Measurements from ENCODE around the gene PRKCB. TPM values are rescaled to one million over a fixed set of nuclear protein-coding genes. Genes with fewer than 3 reads are reported as not detected.
"Not testable (repeated sequence)": the region's sequence is repeated elsewhere in the genome, so short reads cannot be mapped to it uniquely, and the experiment has no call there.

PRKCB gene
- total RNA-seq, 4 donors from 2014 or later, result 2.0 to 8.6 (median 4.0) TPM

DNA sequence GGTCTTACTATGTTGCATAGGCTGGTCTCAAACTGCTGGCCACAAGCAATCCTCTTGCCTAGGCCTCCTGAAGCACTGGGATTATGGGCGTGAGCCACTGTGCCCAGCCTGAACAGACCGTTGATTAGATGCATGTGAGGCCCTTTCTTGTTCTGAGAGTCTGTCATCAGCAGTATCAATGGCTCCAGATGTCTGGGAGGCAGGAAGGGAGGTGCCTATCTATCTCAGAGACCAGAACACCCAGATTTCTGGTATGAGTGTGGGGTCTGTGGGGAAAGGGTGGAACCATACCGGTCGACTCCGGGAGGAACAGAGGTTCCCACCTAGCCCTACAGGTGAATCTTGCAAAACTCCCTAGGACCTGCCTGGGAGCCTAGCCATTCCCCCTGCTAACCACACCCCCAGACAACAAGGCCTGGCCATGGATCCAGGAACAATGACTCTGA, 71.7 kb downstream of the PRKCB start:
- TF ChIP-seq POLR2A (IDR thresholded peaks at IDR 0.05), result no peak
- TF ChIP-seq, protein P1, sequence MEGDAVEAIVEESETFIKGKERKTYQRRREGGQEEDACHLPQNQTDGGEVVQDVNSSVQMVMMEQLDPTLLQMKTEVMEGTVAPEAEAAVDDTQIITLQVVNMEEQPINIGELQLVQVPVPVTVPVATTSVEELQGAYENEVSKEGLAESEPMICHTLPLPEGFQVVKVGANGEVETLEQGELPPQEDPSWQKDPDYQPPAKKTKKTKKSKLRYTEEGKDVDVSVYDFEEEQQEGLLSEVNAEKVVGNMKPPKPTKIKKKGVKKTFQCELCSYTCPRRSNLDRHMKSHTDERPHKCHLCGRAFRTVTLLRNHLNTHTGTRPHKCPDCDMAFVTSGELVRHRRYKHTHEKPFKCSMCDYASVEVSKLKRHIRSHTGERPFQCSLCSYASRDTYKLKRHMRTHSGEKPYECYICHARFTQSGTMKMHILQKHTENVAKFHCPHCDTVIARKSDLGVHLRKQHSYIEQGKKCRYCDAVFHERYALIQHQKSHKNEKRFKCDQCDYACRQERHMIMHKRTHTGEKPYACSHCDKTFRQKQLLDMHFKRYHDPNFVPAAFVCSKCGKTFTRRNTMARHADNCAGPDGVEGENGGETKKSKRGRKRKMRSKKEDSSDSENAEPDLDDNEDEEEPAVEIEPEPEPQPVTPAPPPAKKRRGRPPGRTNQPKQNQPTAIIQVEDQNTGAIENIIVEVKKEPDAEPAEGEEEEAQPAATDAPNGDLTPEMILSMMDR (IDR thresholded peaks at IDR 0.05), result no peak
- WGBS, 2 donors, result 65 to 86% methylated on average over 5 of the region's 5 CpGs
- DNase-seq, result no peak
- Histone ChIP-seq H3K36me3 (no peaks in the 10 kb centered on the region), H3K4me1 (no peaks in the 10 kb centered on the region), H3K27me3 (no peaks in the 10 kb centered on the region), H3K4me3 (replicated peaks in 1 of 3) (no peak overlapping the region), H3K27ac (no peak overlapping the region), H3K9me3 (no peaks in the 10 kb centered on the region)
- intact Hi-C loops (cut with DNase I), result no loop called here

DNA sequence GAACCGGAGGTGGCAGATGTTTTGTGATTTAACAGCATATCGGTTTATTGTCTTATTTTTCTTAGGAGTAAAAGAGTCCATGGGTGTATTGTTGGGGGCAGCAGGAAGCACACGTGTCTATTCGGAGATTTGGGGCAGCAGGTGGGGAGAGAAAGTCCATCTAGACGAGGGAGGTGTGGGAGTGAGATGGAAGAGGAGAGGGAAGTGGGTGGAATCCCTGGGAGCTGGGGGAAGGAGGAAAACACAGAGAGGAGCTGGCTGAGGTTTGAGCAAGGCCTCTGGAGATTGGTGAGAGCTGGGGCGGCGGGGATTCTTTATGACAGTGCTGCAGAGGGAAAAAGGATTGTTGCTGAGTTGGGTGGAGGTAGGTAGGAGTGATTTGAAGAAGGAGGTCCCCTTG, 72.1 kb downstream of the PRKCB start:
- Histone ChIP-seq H3K4me3 (replicated peaks in 1 of 3) (no peak overlapping the region), H3K27ac (no peak overlapping the region), H3K9me3 (no peaks in the 10 kb centered on the region), H3K27me3 (no peaks in the 10 kb centered on the region), H3K4me1 (no peaks in the 10 kb centered on the region), H3K36me3 (no peaks in the 10 kb centered on the region)
- WGBS, 2 donors, result 80 to 86% methylated on average over 7 of the region's 7 CpGs
- no peak for DNase-seq
- TF ChIP-seq, protein P1 (IDR thresholded peaks at IDR 0.05), result no peak
- TF ChIP-seq POLR2A (IDR thresholded peaks at IDR 0.05), result no peak
- intact Hi-C loops (cut with DNase I), result no loop called here

DNA sequence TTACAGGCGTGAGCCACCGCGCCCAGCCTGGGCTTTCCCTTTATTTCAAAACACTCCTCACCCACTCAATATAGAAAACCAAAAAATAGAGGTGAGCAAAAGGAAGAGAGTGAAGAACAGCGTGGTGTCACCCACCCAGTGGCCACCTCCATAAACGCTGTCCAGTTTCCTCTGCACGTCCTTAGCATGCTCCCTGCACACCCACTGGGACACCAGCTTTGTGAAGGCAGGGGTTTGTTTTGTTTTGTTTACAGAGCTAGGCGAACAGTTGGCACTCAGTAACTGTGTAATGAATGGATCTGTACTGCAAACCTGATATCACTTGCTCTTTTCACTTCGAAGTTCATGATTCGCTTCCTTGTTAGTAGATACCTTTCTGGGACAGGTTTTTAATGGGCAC, 73.0 kb downstream of the PRKCB start:
- Histone ChIP-seq H3K27ac (no peak overlapping the region), H3K27me3 (no peaks in the 10 kb centered on the region), H3K9me3 (no peaks in the 10 kb centered on the region), H3K4me1 (no peaks in the 10 kb centered on the region), H3K36me3 (no peaks in the 10 kb centered on the region), H3K4me3 (replicated peaks in 1 of 3) (no peak overlapping the region)
- TF ChIP-seq POLR2A (IDR thresholded peaks at IDR 0.05), result no peak
- TF ChIP-seq, protein P1 (IDR thresholded peaks at IDR 0.05), result no peak
- WGBS, 2 donors, result 85 to 88% methylated on average over 9 of the region's 9 CpGs
- DNase-seq, result no peak
- intact Hi-C loops (cut with DNase I), result no loop called here

DNA sequence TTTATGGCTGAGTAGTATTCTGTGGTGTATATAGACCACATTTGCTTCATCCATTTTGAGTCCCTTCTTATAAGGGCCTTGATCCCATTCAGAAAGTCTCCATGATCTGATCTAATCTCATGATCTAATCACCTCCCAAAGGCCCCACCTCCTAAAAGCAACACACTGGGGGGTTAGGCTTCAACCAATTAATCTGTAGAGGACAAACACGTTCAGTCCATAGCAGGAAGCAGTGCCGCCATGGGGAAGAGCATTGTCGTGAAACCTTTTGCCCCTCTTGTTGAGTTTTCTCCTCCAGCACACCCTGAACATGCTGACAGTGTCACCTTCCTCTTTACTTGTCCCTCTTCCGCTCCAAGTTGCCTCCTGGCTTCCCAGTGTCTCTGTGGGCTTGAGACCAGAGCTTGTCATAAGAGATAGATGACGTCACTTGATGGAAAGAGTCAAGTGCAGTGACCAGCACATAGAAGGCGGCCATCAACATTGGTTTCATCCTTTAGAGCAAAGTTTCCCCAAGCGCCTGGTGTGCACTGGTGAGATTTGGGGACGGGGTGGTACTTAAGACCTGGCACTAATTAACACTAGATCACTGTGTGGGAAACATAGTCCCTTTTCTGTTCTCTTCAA, 74.1 kb downstream of the PRKCB start:
- 77 to 85% methylated on average over 8 of the region's 8 CpGs for WGBS, 2 donors
- intact Hi-C loops (cut with DNase I), result no loop called here
- H3K9me3 ChIP-seq, result no peaks in the 10 kb centered on the region
- H3K36me3 ChIP-seq, result no peaks in the 10 kb centered on the region
- no peak overlapping the region for H3K4me3 ChIP-seq (replicated peaks in 1 of 3)
- no peak for TF ChIP-seq POLR2A (IDR thresholded peaks at IDR 0.05)
- TF ChIP-seq, protein P1 (IDR thresholded peaks at IDR 0.05), result no peak
- H3K4me1 ChIP-seq, result no peaks in the 10 kb centered on the region
- DNase-seq, result no peak
- no peaks in the 10 kb centered on the region for H3K27me3 ChIP-seq
- H3K27ac ChIP-seq, result no peak overlapping the region

DNA sequence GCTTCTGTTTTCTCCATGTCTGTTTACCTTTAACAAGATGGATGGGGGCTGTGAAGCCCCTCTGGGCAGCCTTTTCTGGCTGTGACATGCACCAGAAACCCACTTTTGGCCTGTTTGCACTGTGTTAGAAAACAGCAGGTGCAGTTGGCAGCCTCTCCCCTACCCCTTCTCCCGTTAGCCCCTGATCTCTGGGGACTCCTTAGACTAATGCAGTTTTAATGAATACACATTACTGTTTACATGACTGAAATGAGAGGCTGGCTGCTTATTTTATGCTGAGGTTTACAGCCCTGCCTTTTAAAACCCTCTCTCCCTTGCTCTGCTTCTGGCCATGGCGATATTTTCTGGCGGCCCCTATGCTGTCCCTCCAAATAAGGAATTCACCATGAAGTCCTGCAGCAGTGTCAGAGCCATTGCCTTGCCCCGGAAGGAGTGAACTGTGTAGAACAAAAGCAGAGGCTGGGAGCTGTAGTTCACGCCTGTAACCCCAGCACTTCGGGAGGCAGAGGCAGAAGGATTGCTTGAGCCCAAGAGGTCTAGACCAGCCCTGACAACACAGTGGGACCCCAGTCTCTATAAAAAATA, 79.3 kb downstream of the PRKCB start:
- intact Hi-C loops (cut with DNase I), result no loop called here
- Histone ChIP-seq H3K4me3 (replicated peaks in 1 of 3) (no peak overlapping the region), H3K27ac (no peak overlapping the region), H3K4me1 (no peaks in the 10 kb centered on the region), H3K36me3 (no peaks in the 10 kb centered on the region), H3K27me3 (no peaks in the 10 kb centered on the region), H3K9me3 (no peaks in the 10 kb centered on the region)
- TF ChIP-seq, protein P1 (IDR thresholded peaks at IDR 0.05), result no peak
- no peak for TF ChIP-seq POLR2A (IDR thresholded peaks at IDR 0.05)
- no peak for DNase-seq
- 55 to 61% methylated on average over 6 of the region's 6 CpGs for WGBS, 2 donors

DNA sequence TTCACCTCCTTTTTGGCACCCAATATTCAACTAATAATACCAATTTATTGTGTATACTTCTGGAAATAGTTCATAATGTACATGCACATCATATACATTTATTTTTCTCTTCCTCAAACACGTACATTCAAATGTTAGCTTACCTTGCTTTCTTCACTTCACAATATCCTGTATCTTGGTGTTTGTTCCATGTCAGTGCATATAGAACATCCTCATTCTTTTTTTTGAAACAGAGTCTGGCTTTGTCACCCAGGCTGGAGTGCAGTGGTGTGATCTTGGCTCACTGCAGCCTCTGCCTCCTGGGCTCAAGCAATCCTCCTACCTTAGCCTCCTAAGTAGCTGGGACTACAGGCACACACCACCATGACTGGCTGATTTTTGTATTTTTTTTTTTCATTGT, 80.8 kb downstream of the PRKCB start:
- WGBS, 2 donors, result 86 to 88% methylated on average over 1 of the region's 1 CpG
- H3K9me3 ChIP-seq; intact Hi-C loops (cut with DNase I); H3K36me3 ChIP-seq; H3K4me1 ChIP-seq; DNase-seq; H3K4me3 ChIP-seq (replicated peaks in 1 of 3); H3K27ac ChIP-seq; H3K27me3 ChIP-seq: not testable (repeated sequence)

Measured in thyroid gland (tissue), 4 donors.